Endodermal cell (in vitro differentiated cells): Measurements from ENCODE around the gene RTL1. TPM values are rescaled to one million over a fixed set of nuclear protein-coding genes. Genes with fewer than 3 reads are reported as not detected.

Experiments used
- DNase-seq: peaks from one replicate; pipeline ENCODE4 v3.0.0-alpha.2; 2017
- H3K27ac ChIP-seq: 2 replicates; pipeline ENCODE4 v1.5.1; 2013; ENCODE audit warnings: mild to moderate bottlenecking, low read depth, low read length, moderate library complexity
- H3K27me3 ChIP-seq: 2 replicates; pipeline ENCODE4 v1.6.1; 2013; ENCODE audit warnings: mild to moderate bottlenecking, low read length, moderate library complexity; ENCODE audit not compliant: insufficient read depth, control insufficient read depth, poor library complexity, severe bottlenecking
- H3K36me3 ChIP-seq: 2 replicates; pipeline ENCODE4 v1.7.0; 2013; ENCODE audit warnings: mild to moderate bottlenecking, low read length, moderate library complexity; ENCODE audit not compliant: control insufficient read depth, insufficient read depth
- H3K4me1 ChIP-seq: one replicate; pipeline ENCODE4 v1.7.0; 2013; ENCODE audit warnings: low read length; ENCODE audit not compliant: control insufficient read depth, insufficient read depth
- H3K4me3 ChIP-seq: 2 replicates; pipeline ENCODE4 v1.5.1; 2013; ENCODE audit warnings: mild to moderate bottlenecking, low read length, moderate library complexity
- H3K9ac ChIP-seq: 2 replicates; pipeline ENCODE4 v1.6.1; 2013; ENCODE audit warnings: mild to moderate bottlenecking, low read length, moderate library complexity; ENCODE audit not compliant: poor library complexity, severe bottlenecking; ENCODE audit errors: extremely low read depth
- H3K9me3 ChIP-seq: 2 replicates; pipeline ENCODE4 v1.6.1; 2013; ENCODE audit warnings: mild to moderate bottlenecking, low read length, moderate library complexity; ENCODE audit not compliant: control insufficient read depth
- H3K27ac Mint-ChIP-seq: 2 replicates; pipeline ENCODE4 v1.8.0; 2020; ENCODE audit warnings: mixed read lengths
- H3K27me3 Mint-ChIP-seq: 2 replicates; pipeline ENCODE4 v1.8.0; 2021; ENCODE audit warnings: mild to moderate bottlenecking, mixed read lengths; ENCODE audit not compliant: insufficient read depth
- H3K36me3 Mint-ChIP-seq: 2 replicates; pipeline ENCODE4 v1.8.0; 2020; ENCODE audit warnings: low read depth, mixed read lengths
- H3K4me1 Mint-ChIP-seq: 2 replicates; pipeline ENCODE4 v1.8.0; 2020; ENCODE audit warnings: mixed read lengths
- H3K4me3 Mint-ChIP-seq: 2 replicates; pipeline ENCODE4 v1.8.0; 2020; ENCODE audit warnings: mild to moderate bottlenecking, moderate library complexity, mixed read lengths
- H3K9me3 Mint-ChIP-seq: 2 replicates; pipeline ENCODE4 v1.8.0; 2020; ENCODE audit warnings: mild to moderate bottlenecking, mixed read lengths
- CTCF ChIP-seq: fragments of 200-600 bp; sonication (generic); conservative IDR thresholded peaks from 2 replicates; pipeline ENCODE4 v1.5.0; 2021; ENCODE audit warnings: antibody characterized with exemption, mild to moderate bottlenecking
- WGBS, 2 experiments: methylation state at CpG; one replicate each; pipeline versions ENCODE4 v1.1.5 to v1.1.7; 2013; ENCODE audit warnings: missing lambda C conversion rate in 2 of 2, mixed read lengths in 1 of 2; ENCODE audit not compliant: insufficient coverage in 1 of 2, insufficient read length in 1 of 2; 5-methylcytosine and 5-hydroxymethylcytosine counted together
- total RNA-seq, 2 donors: library from RNA; stranded (reverse); fragmentation: NEBNext Ultra II Directional in 1 of 2; extraction: Animal tissue kit (Norgen Biotek cat#: 25700) in 1 of 2; gene quantifications; 2 replicates in 1 of 2; 3 replicates in 1 of 2; pipeline ENCODE4 v1.2.1, GENCODE V29; 2021

RTL1 gene
- total RNA-seq, 2 donors from 2014 or later: 0.86 to 2.0 TPM

GRCh38 chr14:100862793-100863192, 40.7 kb downstream of the RTL1 start:
- Histone ChIP-seq H3K36me3 (no peaks in the 10 kb centered on the region), H3K27ac (no peak overlapping the region), H3K4me3 (no peak overlapping the region), H3K27me3 (peaks cover 16% of the 10 kb centered on the region), H3K4me1 (no peaks in the 10 kb centered on the region), H3K9me3 (no peaks in the 10 kb centered on the region), H3K9ac (no peak overlapping the region)
- no peaks in the 10 kb centered on the region for H3K4me1 Mint-ChIP-seq
- no peak for DNase-seq
- WGBS, 2 experiments: 87 to 100% methylated on average over 2 of the region's 2 CpGs
- no peak overlapping the region for H3K4me3 Mint-ChIP-seq
- H3K9me3 Mint-ChIP-seq: no peaks in the 10 kb centered on the region
- TF ChIP-seq CTCF: no peak
- H3K27me3 Mint-ChIP-seq: peaks cover 19% of the 10 kb centered on the region
- H3K27ac Mint-ChIP-seq: no peak overlapping the region
- H3K36me3 Mint-ChIP-seq: no peaks in the 10 kb centered on the region

GRCh38 chr14:100862277-100862676, 41.2 kb downstream of the RTL1 start:
- Mint-ChIP-seq H3K27ac (no peak overlapping the region), H3K27me3 (peaks cover 19% of the 10 kb centered on the region), H3K36me3 (no peaks in the 10 kb centered on the region), H3K4me1 (no peaks in the 10 kb centered on the region), H3K9me3 (no peaks in the 10 kb centered on the region), H3K4me3 (no peak overlapping the region)
- H3K4me3 ChIP-seq: no peak overlapping the region
- no peaks in the 10 kb centered on the region for H3K4me1 ChIP-seq
- no peaks in the 10 kb centered on the region for H3K9me3 ChIP-seq
- H3K36me3 ChIP-seq: no peaks in the 10 kb centered on the region
- H3K27ac ChIP-seq: no peak overlapping the region
- no peak for DNase-seq
- WGBS, 2 experiments: 45 to 59% methylated on average over 2 to 3 of the region's 3 CpGs
- peaks cover 16% of the 10 kb centered on the region for H3K27me3 ChIP-seq
- no peak for TF ChIP-seq CTCF
- no peak overlapping the region for H3K9ac ChIP-seq

DNA sequence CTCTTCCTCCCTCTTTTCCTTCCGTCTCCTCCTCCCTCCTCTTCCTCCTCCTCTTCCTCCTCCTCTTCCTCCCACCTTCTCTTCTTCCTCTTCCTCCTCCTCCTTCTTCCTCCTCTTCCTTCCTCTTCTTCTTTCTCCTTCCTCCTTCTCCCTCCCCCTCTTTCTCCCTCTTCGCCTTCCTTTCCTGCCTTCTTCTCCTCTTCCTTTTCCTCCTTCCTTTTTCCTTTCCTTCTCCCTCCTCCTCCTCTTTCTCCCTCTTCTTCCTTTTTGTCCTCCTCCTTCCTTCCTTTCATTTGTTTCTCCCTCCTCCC, 41.6 kb downstream of the RTL1 start:
- H3K36me3 Mint-ChIP-seq: no peaks in the 10 kb centered on the region
- Histone ChIP-seq H3K27me3 (peaks cover 16% of the 10 kb centered on the region), H3K9ac (no peak overlapping the region), H3K9me3 (no peaks in the 10 kb centered on the region), H3K27ac (no peak overlapping the region), H3K4me1 (no peaks in the 10 kb centered on the region), H3K4me3 (no peak overlapping the region), H3K36me3 (no peaks in the 10 kb centered on the region)
- DNase-seq: no peak
- H3K27me3 Mint-ChIP-seq: peaks cover 19% of the 10 kb centered on the region
- H3K27ac Mint-ChIP-seq: no peak overlapping the region
- no peaks in the 10 kb centered on the region for H3K9me3 Mint-ChIP-seq
- no peaks in the 10 kb centered on the region for H3K4me1 Mint-ChIP-seq
- H3K4me3 Mint-ChIP-seq: no peak overlapping the region
- WGBS, 2 experiments: 95 to 100% methylated on average over 2 of the region's 2 CpGs
- TF ChIP-seq CTCF: no peak
